ENCODE measurements around the gene LACTB. TPM values are rescaled to one million over a fixed set of nuclear protein-coding genes. Genes with fewer than 3 reads are reported as not detected.

The LACTB gene
- total and polyA plus RNA-seq, 4 donors = 13.2 to 25.3 (median 19.1) TPM

DNA sequence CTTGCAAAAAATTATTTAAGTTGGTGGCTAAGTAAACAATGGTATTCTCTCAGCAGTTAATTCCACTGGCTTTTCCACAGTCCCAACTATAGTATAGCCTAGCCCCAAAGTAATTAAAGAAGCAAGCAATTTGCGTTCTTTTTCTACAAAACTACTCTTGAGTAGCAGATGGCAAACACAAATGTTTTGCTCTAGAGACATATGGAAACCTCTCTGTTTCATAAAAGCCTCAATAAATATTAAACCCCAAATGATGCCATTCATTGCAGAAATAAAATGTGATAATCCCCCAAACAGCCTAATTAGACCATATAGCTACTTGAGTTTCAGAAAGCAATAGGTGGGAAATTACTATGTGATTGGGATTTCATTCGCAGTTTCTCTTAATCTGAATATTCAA lies 59.1 kb downstream of the LACTB start:
- TF ChIP-seq HNF4A (conservative IDR thresholded peaks at IDR 0.05) (no peak), JUND (IDR thresholded peaks at IDR 0.05) (no peak), MAX (IDR thresholded peaks at IDR 0.05) (no peak), EGR1 (IDR thresholded peaks at IDR 0.05; ENCODE audit: low read depth in 2 of 2) (no peak), HNF4G (IDR thresholded peaks at IDR 0.05) (no peak), FOXA2 (IDR thresholded peaks at IDR 0.05) (no peak), NR2F2 (IDR thresholded peaks at IDR 0.05) (no peak), ZBTB33 (IDR thresholded peaks at IDR 0.05) (no peak), GABPA (IDR thresholded peaks at IDR 0.05 in 1 of 2, conservative IDR thresholded peaks at IDR 0.05 in 1 of 2) (no peak), TAF1 (conservative IDR thresholded peaks at IDR 0.05) (no peak), RXRA (IDR thresholded peaks at IDR 0.05) (no peak), YY1 (IDR thresholded peaks at IDR 0.05) (no peak), FOXA1 (IDR thresholded peaks at IDR 0.05) (no peak), SP1 (IDR thresholded peaks at IDR 0.05) (no peak), REST (IDR thresholded peaks at IDR 0.05) (no peak), RAD21 (IDR thresholded peaks at IDR 0.05) (no peak), CTCF (IDR thresholded peaks at IDR 0.05; ENCODE audit: low read depth, low read length, missing input control) (no peak)
- TF ChIP-seq, protein P1, sequence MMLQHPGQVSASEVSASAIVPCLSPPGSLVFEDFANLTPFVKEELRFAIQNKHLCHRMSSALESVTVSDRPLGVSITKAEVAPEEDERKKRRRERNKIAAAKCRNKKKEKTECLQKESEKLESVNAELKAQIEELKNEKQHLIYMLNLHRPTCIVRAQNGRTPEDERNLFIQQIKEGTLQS (IDR thresholded peaks at IDR 0.05) = no peak
- WGBS = 95% methylated on average over 2 of the region's 2 CpGs

More for the DNA sequence above, 59.1 kb downstream of the LACTB start:
- no peak for DNase-seq (ENCODE audit: low spot score)
- H3K9ac ChIP-seq (ENCODE audit: low read depth in 1 of 2, low read length in 2 of 2) = no peak overlapping the region
- H3K4me1 ChIP-seq (ENCODE audit: control insufficient read depth in 4 of 4, insufficient read depth in 4 of 4, low read length in 3 of 4) = no peaks in the 10 kb centered on the region
- H3K27ac ChIP-seq (ENCODE audit: low read depth in 1 of 2, low read length in 2 of 2) = no peak overlapping the region
- no peak overlapping the region for H3K4me3 ChIP-seq (ENCODE audit: low read depth in 1 of 3, low read length in 3 of 3)
- no peaks in the 10 kb centered on the region for H3K36me3 ChIP-seq (ENCODE audit: control insufficient read depth in 4 of 4, insufficient read depth in 3 of 4, low read depth in 1 of 4, low read length in 3 of 4)
- no peaks in the 10 kb centered on the region for H3K9me3 ChIP-seq (ENCODE audit: control insufficient read depth in 4 of 4, low read length in 3 of 4)
- H3K27me3 ChIP-seq (ENCODE audit: control insufficient read depth in 4 of 4, insufficient read depth in 4 of 4, low read length in 3 of 4) = no peaks in the 10 kb centered on the region
